H9 (cell line): Measurements from ENCODE around the gene SP6. TPM values are rescaled to one million over a fixed set of nuclear protein-coding genes. Genes with fewer than 3 reads are reported as not detected.

Source experiments
- DNase-seq: peaks from one replicate; pipeline ENCODE4 v3.0.0-alpha.2; 2017
- H2AFZ ChIP-seq: one replicate; pipeline ENCODE4 v1.6.1; 2013; ENCODE audit warnings: mild to moderate bottlenecking, low read length, control low read depth, moderate library complexity
- H2AK5ac ChIP-seq: 2 replicates; pipeline ENCODE4 v1.6.1; 2013; ENCODE audit warnings: low read length, control low read depth, mixed read lengths; ENCODE audit not compliant: insufficient read length
- H2BK120ac ChIP-seq: one replicate; pipeline ENCODE4 v1.6.1; 2013; ENCODE audit warnings: low read depth, mild to moderate bottlenecking, low read length, control low read depth, inconsistent platforms; ENCODE audit not compliant: poor library complexity, severe bottlenecking
- H2BK12ac ChIP-seq: 2 replicates; pipeline ENCODE4 v1.6.1; 2013; ENCODE audit warnings: low read length, control low read depth, mixed read lengths, low read depth; ENCODE audit not compliant: insufficient read length
- H2BK15ac ChIP-seq: 2 replicates; pipeline ENCODE4 v1.6.1; 2013; ENCODE audit warnings: low read depth, low read length, control low read depth
- H2BK20ac ChIP-seq: one replicate; pipeline ENCODE4 v1.6.1; 2013; ENCODE audit warnings: low read depth, mild to moderate bottlenecking, low read length, control low read depth, inconsistent platforms; ENCODE audit not compliant: poor library complexity, severe bottlenecking
- H2BK5ac ChIP-seq: 2 replicates; pipeline ENCODE4 v1.6.1; 2013; ENCODE audit warnings: low read length, control low read depth, mixed read lengths; ENCODE audit not compliant: insufficient read length
- H3K14ac ChIP-seq: 2 replicates; pipeline ENCODE4 v1.6.1; 2013; ENCODE audit warnings: low read length, control low read depth; ENCODE audit not compliant: insufficient read depth
- H3K18ac ChIP-seq: 2 replicates; pipeline ENCODE4 v1.6.1; 2013; ENCODE audit warnings: low read depth, mild to moderate bottlenecking, mixed read lengths, low read length, control low read depth; ENCODE audit not compliant: insufficient read length
- H3K23ac ChIP-seq: 2 replicates; pipeline ENCODE4 v1.6.1; 2013; ENCODE audit warnings: low read length, control low read depth, mixed read lengths, low read depth; ENCODE audit not compliant: insufficient read length
- H3K23me2 ChIP-seq: 2 replicates; pipeline ENCODE4 v1.6.1; 2013; ENCODE audit warnings: low read depth, mild to moderate bottlenecking, mixed read lengths, low read length, control low read depth; ENCODE audit not compliant: insufficient read length, poor library complexity, severe bottlenecking
- H3K27ac ChIP-seq: 2 replicates; pipeline ENCODE4 v1.5.1; 2013; ENCODE audit warnings: low read length, control low read depth, mixed read lengths, low read depth; ENCODE audit not compliant: insufficient read length
- H3K27me3 ChIP-seq: 2 replicates; pipeline ENCODE4 v1.6.1; 2013; ENCODE audit warnings: low read length, control low read depth, inconsistent platforms; ENCODE audit not compliant: insufficient read depth
- H3K4ac ChIP-seq: 2 replicates; pipeline ENCODE4 v1.6.1; 2013; ENCODE audit warnings: low read depth, mild to moderate bottlenecking, control low read depth, inconsistent platforms, low read length, moderate library complexity
- H3K4me1 ChIP-seq: 2 replicates; pipeline ENCODE4 v1.6.1; 2013; ENCODE audit warnings: low read length, control low read depth, inconsistent platforms; ENCODE audit not compliant: insufficient read depth
- H3K4me2 ChIP-seq: 2 replicates; pipeline ENCODE4 v1.6.1; 2013; ENCODE audit warnings: low read length, control low read depth, mixed read lengths; ENCODE audit not compliant: insufficient read length, insufficient read depth
- H3K56ac ChIP-seq: 2 replicates; pipeline ENCODE4 v1.6.1; 2013; ENCODE audit warnings: low read depth, mild to moderate bottlenecking, mixed read lengths, low read length, control low read depth; ENCODE audit not compliant: insufficient read length
- H3K79me1 ChIP-seq: 2 replicates; pipeline ENCODE4 v1.6.1; 2013; ENCODE audit warnings: low read depth, mild to moderate bottlenecking, moderate library complexity, low read length, control low read depth, inconsistent platforms; ENCODE audit not compliant: insufficient read depth, poor library complexity, severe bottlenecking
- H3K79me2 ChIP-seq: 2 replicates; pipeline ENCODE4 v1.6.1; 2013; ENCODE audit warnings: low read length, control low read depth, inconsistent platforms; ENCODE audit not compliant: insufficient read depth
- H3K9ac ChIP-seq: 2 replicates; pipeline ENCODE4 v1.6.1; 2013; ENCODE audit warnings: low read length, control low read depth, mixed read lengths; ENCODE audit not compliant: insufficient read length; ENCODE audit errors: extremely low read depth
- H3K9me3 ChIP-seq: one replicate; pipeline ENCODE4 v1.6.1; 2013; ENCODE audit warnings: low read depth, low read length, inconsistent platforms; ENCODE audit not compliant: control insufficient read depth
- H3T11ph ChIP-seq: one replicate; pipeline ENCODE4 v1.6.1; 2013; ENCODE audit warnings: mild to moderate bottlenecking, low read length, control low read depth, inconsistent platforms
- H4K20me1 ChIP-seq: one replicate; pipeline ENCODE4 v1.6.1; 2013; ENCODE audit not compliant: control insufficient read depth, insufficient read length, insufficient read depth
- H4K5ac ChIP-seq: 2 replicates; pipeline ENCODE4 v1.6.1; 2013; ENCODE audit warnings: low read depth, mild to moderate bottlenecking, mixed read lengths, low read length, control low read depth; ENCODE audit not compliant: insufficient read length
- H4K8ac ChIP-seq: replicated peaks from 2 replicates; pipeline ENCODE4 v1.6.1; 2013; ENCODE audit warnings: low read length, control low read depth, mixed read lengths, low read depth; ENCODE audit not compliant: insufficient read length
- H4K91ac ChIP-seq: 2 replicates; pipeline ENCODE4 v1.6.1; 2013; ENCODE audit warnings: low read depth, mild to moderate bottlenecking, moderate library complexity, mixed read lengths, low read length, control low read depth; ENCODE audit not compliant: insufficient read length
- H3K27ac Mint-ChIP-seq, 3 experiments: 2 replicates in 2 of 3; 3 replicates in 1 of 3; pipeline ENCODE4 v1.8.0; 2020 to 2021; ENCODE audit warnings: mixed read lengths in 3 of 3, mild to moderate bottlenecking in 1 of 3, moderate library complexity in 1 of 3
- H3K27me3 Mint-ChIP-seq: 2 replicates; pipeline ENCODE4 v1.8.0; 2021; ENCODE audit warnings: low read depth, mild to moderate bottlenecking, moderate library complexity, mixed read lengths
- H3K36me3 Mint-ChIP-seq, 3 experiments: 2 replicates in 2 of 3; 3 replicates in 1 of 3; pipeline ENCODE4 v1.8.0; 2020 to 2021; ENCODE audit warnings: low read depth in 3 of 3, mixed read lengths in 3 of 3; ENCODE audit not compliant: insufficient read depth in 1 of 3
- H3K4me1 Mint-ChIP-seq, 2 experiments: 2 replicates each; pipeline ENCODE4 v1.8.0; 2020; ENCODE audit warnings: mixed read lengths in 2 of 2
- H3K4me3 Mint-ChIP-seq, 2 experiments: 2 replicates in 1 of 2; 3 replicates in 1 of 2; pipeline ENCODE4 v1.8.0; 2020 to 2021; ENCODE audit warnings: mild to moderate bottlenecking in 2 of 2, mixed read lengths in 2 of 2, moderate library complexity in 1 of 2
- H3K9me3 Mint-ChIP-seq, 2 experiments: 2 replicates in 1 of 2; 3 replicates in 1 of 2; pipeline ENCODE4 v1.8.0; 2020; ENCODE audit warnings: mild to moderate bottlenecking in 2 of 2, mixed read lengths in 2 of 2, moderate library complexity in 1 of 2
- CTCF ChIP-seq: fragments of 200-600 bp; sonication (generic); conservative IDR thresholded peaks from 3 replicates; pipeline ENCODE4 v1.8.0; 2021; ENCODE audit warnings: antibody characterized with exemption, mild to moderate bottlenecking
- WGBS: extraction: QIAGEN DNeasy Blood & Tissue Kit; methylation state at CpG from one replicate; pipeline ENCODE4 v1.1.7; 2013; ENCODE audit warnings: missing lambda C conversion rate, low lambda C conversion rate, mixed read lengths; ENCODE audit not compliant: insufficient read length; ENCODE audit errors: extremely low coverage; 5-methylcytosine and 5-hydroxymethylcytosine counted together
- total RNA-seq: library from RNA; stranded (reverse); gene quantifications from 2 replicates; pipeline ENCODE4 v1.2.1, GENCODE V29; 2021

Gene SP6
- total RNA-seq, 1 experiment from 2014 or later, result 0.90 TPM

GRCh38 chr17:47877368-47878034 is 26.5 kb upstream of the SP6 start:
- no peak overlapping the region for H3K4ac ChIP-seq
- no peak overlapping the region for H2BK20ac ChIP-seq
- DNase-seq, result no peak
- H4K5ac ChIP-seq, result no peak overlapping the region
- no peak overlapping the region for H2BK15ac ChIP-seq
- H3K36me3 Mint-ChIP-seq, result no peaks in the 10 kb centered on the region
- no peak overlapping the region for H3K56ac ChIP-seq
- no peak overlapping the region for H3K14ac ChIP-seq
- no peak overlapping the region for H2AK5ac ChIP-seq
- no peaks in the 10 kb centered on the region for H4K20me1 ChIP-seq
- peaks cover 56% of the 10 kb centered on the region for H3K27me3 Mint-ChIP-seq
- H2BK5ac ChIP-seq, result no peak overlapping the region
- H2AFZ ChIP-seq, result no peak overlapping the region
- H3K9ac ChIP-seq, result no peak overlapping the region
- H3K4me1 Mint-ChIP-seq, result peaks cover 38 to 50% of the 10 kb centered on the region in 2 experiments
- no peaks in the 10 kb centered on the region; the same call in 1 of the 2 replicates for H3K27me3 ChIP-seq
- WGBS, result no CpG with 5 or more reads among the region's 9 CpGs
- H3K23me2 ChIP-seq, result peaks cover 4% of the 10 kb centered on the region
- no peak for TF ChIP-seq CTCF
- no peaks in the 10 kb centered on the region for H3K9me3 ChIP-seq
- H2BK12ac ChIP-seq, result no peak overlapping the region
- no peaks in the 10 kb centered on the region for H3K79me2 ChIP-seq
- no peak overlapping the region for H3K23ac ChIP-seq
- no peak overlapping the region for H3K27ac ChIP-seq
- no peaks in the 10 kb centered on the region for H3K79me1 ChIP-seq
- H3K9me3 Mint-ChIP-seq, result no peaks in the 10 kb centered on the region
- no peak overlapping the region for H3K4me2 ChIP-seq
- H3T11ph ChIP-seq, result no peak overlapping the region
- no peak overlapping the region for H4K8ac ChIP-seq
- H2BK120ac ChIP-seq, result no peak overlapping the region
- no peak overlapping the region for H4K91ac ChIP-seq
- no peak overlapping the region for H3K4me3 Mint-ChIP-seq
- H3K27ac Mint-ChIP-seq, result no peak overlapping the region
- no peak overlapping the region for H3K18ac ChIP-seq
- H3K4me1 ChIP-seq, result peaks cover 7% of the 10 kb centered on the region; the same call in 1 of the 2 replicates
